Fibroblast of the aortic adventitia (primary cell): ENCODE data around the gene ZGRF1. TPM values are rescaled to one million over a fixed set of nuclear protein-coding genes. Genes with fewer than 3 reads are reported as not detected.

Source experiments
- DNase-seq: peaks from one replicate; pipeline ENCODE4 v3.0.0-alpha.2; 2010; ENCODE audit warnings: low read depth
- H3K4me3 ChIP-seq: 2 replicates; pipeline ENCODE4 v1.5.1; 2011; ENCODE audit warnings: low read depth, mild to moderate bottlenecking, control low read depth, low read length, moderate library complexity
- CTCF ChIP-seq: IDR thresholded peaks from 2 replicates; pipeline ENCODE4 v1.5.1; 2011; ENCODE audit warnings: mild to moderate bottlenecking, low read length, control low read depth, inconsistent platforms; ENCODE audit not compliant: insufficient read depth
- total RNA-seq: library from RNA; depleted of rRNA; stranded (reverse); fragments of >200 nt; gene quantifications from 2 replicates; pipeline ENCODE4 v1.2.3, GENCODE V29; 2012; ENCODE audit warnings: low replicate concordance

ZGRF1 gene
- total RNA-seq, 1 donor: 26.1 TPM

DNA sequence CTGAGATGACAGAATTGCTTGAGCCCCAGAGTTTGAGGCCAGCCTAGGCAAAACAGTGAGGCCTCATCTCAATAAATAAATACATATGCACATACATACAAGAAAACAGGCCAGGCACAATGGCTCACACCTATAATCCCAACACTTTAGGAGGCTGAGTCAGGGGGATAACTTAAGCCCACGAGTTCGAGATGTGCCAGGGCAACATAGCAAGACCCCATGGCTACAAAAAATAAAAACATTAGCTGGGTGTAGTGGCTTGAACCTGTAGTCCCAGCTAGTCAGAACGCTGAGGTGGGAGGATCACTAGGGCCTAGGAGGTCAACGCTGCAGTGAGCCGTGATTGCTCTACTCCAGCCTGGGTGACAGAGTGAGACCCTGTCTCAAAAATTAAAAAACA, 69.2 kb downstream of the ZGRF1 start:
- DNase-seq: no peak
- no peak for TF ChIP-seq CTCF
- no peak overlapping the region for H3K4me3 ChIP-seq

DNA sequence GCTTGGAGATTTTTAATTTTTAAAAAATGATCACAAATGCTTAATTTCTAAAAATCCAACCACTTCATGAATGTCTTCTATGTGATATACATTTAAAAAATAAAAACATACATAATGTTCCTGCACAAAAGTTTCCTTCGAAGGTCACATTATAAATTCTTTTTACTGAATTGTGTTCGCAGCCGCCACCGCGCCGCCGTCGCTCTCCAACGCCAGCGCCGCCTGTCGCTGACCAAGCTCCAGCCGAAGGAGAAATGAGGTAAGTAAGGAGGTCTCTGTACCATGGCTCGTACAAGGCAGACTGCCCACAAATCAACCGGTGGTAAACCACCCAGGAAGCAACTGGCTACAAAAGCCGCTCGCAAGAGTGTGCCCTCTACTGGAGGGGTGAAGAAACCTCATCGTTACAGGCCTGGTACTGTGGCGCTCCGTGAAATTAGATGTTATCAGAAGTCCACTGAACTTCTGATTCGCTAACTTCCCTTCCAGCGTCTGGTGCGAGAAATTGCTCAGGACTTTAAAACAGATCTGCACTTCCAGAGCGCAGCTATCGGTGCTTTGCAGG, 71.9 kb downstream of the ZGRF1 start:
- no peak for TF ChIP-seq CTCF
- no peak overlapping the region for H3K4me3 ChIP-seq
- no peak for DNase-seq

DNA sequence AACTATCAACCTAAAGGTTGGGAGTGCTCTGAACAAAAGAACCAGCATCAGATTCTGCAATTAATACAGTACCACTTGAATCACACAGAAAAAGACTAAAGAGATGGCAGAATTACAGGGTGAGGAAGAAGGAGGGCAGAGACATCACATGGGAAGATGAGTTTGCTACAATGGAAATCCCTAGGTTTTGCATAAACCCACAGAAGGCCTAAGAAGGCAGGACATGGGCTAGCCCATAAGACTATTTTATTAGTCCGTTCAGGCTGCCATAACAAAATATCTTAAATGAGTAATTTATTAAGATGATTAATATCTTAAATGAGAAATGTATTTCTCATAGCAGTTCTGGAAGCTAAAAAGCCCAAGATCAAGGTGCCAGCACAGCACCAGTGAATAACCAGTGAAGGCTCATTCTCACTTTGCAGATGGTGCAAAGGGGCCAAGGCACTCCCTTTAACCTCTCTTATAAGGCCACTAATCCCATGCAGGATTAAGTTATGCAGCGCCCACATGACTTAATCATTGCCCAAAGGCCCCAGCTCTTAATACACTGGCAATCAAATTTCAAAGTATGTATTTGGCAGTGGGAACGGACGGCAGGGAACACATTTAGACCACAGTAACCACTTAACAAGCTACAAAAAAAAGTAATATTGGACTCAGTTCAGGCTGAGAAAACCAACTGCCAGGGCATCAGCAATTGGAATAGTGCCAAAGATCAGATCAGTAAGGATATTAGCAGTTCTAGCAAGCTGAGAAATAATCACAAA, 73.1 kb downstream of the ZGRF1 start:
- no peak for TF ChIP-seq CTCF
- no peak for DNase-seq
- no peak overlapping the region for H3K4me3 ChIP-seq

GRCh38 chr4:112562254-112562879, 74.3 kb downstream of the ZGRF1 start:
- no peak overlapping the region for H3K4me3 ChIP-seq
- no peak for TF ChIP-seq CTCF
- no peak for DNase-seq

DNA sequence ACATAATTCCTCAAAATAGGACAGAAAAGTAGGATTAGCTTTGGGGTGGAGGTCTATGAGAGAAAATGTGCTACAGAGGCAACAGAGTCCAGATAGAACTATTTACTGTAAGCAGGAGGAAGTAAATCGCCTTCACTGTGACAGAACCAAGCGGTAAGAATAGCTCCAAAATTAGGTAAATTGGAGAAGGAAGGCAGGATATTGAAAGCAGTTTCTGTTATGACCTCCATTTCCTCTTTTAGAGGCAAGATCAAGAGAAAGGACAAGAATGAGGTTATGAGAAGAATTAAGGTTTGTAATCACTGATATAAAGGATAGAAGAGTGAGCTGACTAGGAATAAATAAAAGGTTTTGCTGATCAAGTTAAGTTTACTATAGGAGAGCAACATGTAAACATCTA, 76.6 kb downstream of the ZGRF1 start:
- DNase-seq: no peak
- no peak overlapping the region for H3K4me3 ChIP-seq
- no peak for TF ChIP-seq CTCF

- no peak overlapping the region for H3K4me3 ChIP-seq
- no peak for TF ChIP-seq CTCF
- DNase-seq: no peak
These were observed 77.7 kb downstream of the ZGRF1 start for GRCh38 chr4:112559053-112559452.
